ENCODE results near the gene MCC.

- no peak for TF ChIP-seq ZBTB33 (IDR thresholded peaks at IDR 0.05)
- no peak for TF ChIP-seq CTCF (IDR thresholded peaks at IDR 0.05; ENCODE audit: low read depth, low read length, missing input control)
- no peak for TF ChIP-seq FOXA2 (IDR thresholded peaks at IDR 0.05)
- no peak for TF ChIP-seq GABPA (IDR thresholded peaks at IDR 0.05 in 1 of 2, conservative IDR thresholded peaks at IDR 0.05 in 1 of 2)
- no peak for TF ChIP-seq ATF3 (IDR thresholded peaks at IDR 0.05)
- TF ChIP-seq RXRA (IDR thresholded peaks at IDR 0.05) = no peak
- TF ChIP-seq YY1 (IDR thresholded peaks at IDR 0.05) = no peak
- TF ChIP-seq RAD21 (IDR thresholded peaks at IDR 0.05) = no peak
- no peak for TF ChIP-seq FOXA1 (IDR thresholded peaks at IDR 0.05)
- no peak for TF ChIP-seq EGR1 (IDR thresholded peaks at IDR 0.05; ENCODE audit: low read depth in 2 of 2)
- TF ChIP-seq REST (IDR thresholded peaks at IDR 0.05) = no peak
- no peak for TF ChIP-seq SP1 (IDR thresholded peaks at IDR 0.05)
- no peak for TF ChIP-seq TAF1 (conservative IDR thresholded peaks at IDR 0.05)
- TF ChIP-seq MAX (IDR thresholded peaks at IDR 0.05) = no peak
Measured at GRCh38 chr5:113036826-113037225, 451.4 kb downstream of the MCC start.

Data from liver (tissue), 3 donors.